ENCODE measurements around the gene LDB3.

DNA sequence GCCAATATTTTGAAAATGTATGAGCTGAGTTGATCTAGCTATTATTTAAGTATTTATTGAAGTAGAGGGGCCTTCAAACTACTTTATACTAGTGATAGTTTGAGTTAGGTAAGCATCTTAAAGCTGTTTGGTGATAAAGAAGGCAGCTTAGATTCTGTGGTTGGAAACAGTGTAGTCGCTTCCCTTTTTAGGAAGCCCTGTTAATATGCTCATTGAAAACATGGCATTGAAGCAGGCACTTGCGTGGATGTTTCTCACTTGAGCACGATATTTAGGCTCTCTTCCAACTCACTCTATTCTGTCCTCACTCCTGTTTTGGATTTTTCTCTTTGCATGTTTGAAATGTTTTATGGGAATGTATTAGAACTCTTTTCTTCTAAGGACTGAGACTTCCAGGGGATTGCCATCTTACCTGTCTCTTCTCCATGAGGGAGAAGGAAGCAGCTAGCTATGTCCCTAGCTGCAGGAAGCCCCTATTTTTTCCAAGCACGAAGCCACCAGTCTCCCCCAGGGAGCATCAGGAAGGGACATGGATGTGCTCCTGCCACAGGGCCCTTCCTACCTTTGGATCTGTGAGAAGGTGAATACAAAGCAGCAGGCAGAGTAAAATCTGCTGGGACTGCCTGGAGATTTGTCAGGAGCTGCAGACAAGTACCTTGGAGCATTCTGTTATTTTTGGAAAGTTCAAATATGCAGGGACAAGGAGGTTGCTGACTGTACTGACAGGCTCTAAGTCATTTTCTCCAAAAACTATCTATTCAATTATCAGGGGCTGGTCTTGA is 66.1 kb downstream of the LDB3 start:
- TF ChIP-seq CTCF (optimal IDR thresholded peaks at IDR 0.05 in 1 of 3, IDR thresholded peaks at IDR 0.05 in 1 of 3, conservative IDR thresholded peaks at IDR 0.05 in 1 of 3; ENCODE audit: extremely low read depth in 1 of 3, insufficient read depth in 2 of 3, low read length in 3 of 3) = no peak
- TF ChIP-seq EZH2 (IDR thresholded peaks at IDR 0.05; ENCODE audit: low read length) = no peak

All from keratinocyte (primary cell).